Endothelial cell of umbilical vein (primary cell): ENCODE measurements around the gene TERT.

Source experiments
- CTCF ChIP-seq, 2 donors: IDR thresholded peaks; 1 replicate in 1 of 2; 2 replicates in 1 of 2; pipeline ENCODE4 v1.5.1; 2011; ENCODE audit warnings: low read length in 2 of 2, mild to moderate bottlenecking in 2 of 2, moderate library complexity in 2 of 2, control low read depth in 1 of 2, inconsistent platforms in 1 of 2, low read depth in 1 of 2; ENCODE audit not compliant: insufficient read depth in 1 of 2; ENCODE audit errors: extremely low read depth in 1 of 2
- EZH2 ChIP-seq: IDR thresholded peaks from 2 replicates; pipeline ENCODE4 v1.6.1; 2012; ENCODE audit warnings: borderline replicate concordance, low read depth, mild to moderate bottlenecking, moderate library complexity, low read length, inconsistent platforms; ENCODE audit not compliant: severe bottlenecking
- GATA2 ChIP-seq: IDR thresholded peaks from 2 replicates; pipeline ENCODE4 v1.7.0; 2011; ENCODE audit warnings: low read depth, mild to moderate bottlenecking, moderate library complexity, mixed read lengths, low read length; ENCODE audit not compliant: insufficient read length, insufficient read depth
- MYC ChIP-seq: IDR thresholded peaks from one replicate; pipeline ENCODE4 v1.6.1; 2011; ENCODE audit warnings: mild to moderate bottlenecking, low read depth, low read length
- POLR2A ChIP-seq: IDR thresholded peaks from 2 replicates; pipeline ENCODE4 v1.6.1; 2012; ENCODE audit warnings: low read depth, mild to moderate bottlenecking, control low read depth, low read length
- POLR2AphosphoS5 ChIP-seq: IDR thresholded peaks from 2 replicates; pipeline ENCODE4 v1.6.1; 2012; ENCODE audit warnings: low read depth, mild to moderate bottlenecking, control low read depth, low read length, moderate library complexity; ENCODE audit not compliant: insufficient read depth

GRCh38 chr5:1278216-1278615, 16.7 kb downstream of the TERT start:
- TF ChIP-seq CTCF (IDR thresholded peaks at IDR 0.05; ENCODE audit: extremely low read depth in 1 of 2, insufficient read depth in 1 of 2, low read depth in 1 of 2, low read length in 2 of 2) (no peak), EZH2 (no peak), POLR2AphosphoS5 (no peak), POLR2A (no peak), GATA2 (no peak), MYC (no peak)
